Left hindlimb (tissue), 1 donor: ENCODE results near the gene EGFR.
A peak's percentile ranks its signal among the peaks of the same experiment; 100 is the strongest.

Source experiments
- DNase-seq: peaks from one replicate; pipeline ENCODE4 v3.0.0-alpha.2; 2018

The EGFR gene

DNA sequence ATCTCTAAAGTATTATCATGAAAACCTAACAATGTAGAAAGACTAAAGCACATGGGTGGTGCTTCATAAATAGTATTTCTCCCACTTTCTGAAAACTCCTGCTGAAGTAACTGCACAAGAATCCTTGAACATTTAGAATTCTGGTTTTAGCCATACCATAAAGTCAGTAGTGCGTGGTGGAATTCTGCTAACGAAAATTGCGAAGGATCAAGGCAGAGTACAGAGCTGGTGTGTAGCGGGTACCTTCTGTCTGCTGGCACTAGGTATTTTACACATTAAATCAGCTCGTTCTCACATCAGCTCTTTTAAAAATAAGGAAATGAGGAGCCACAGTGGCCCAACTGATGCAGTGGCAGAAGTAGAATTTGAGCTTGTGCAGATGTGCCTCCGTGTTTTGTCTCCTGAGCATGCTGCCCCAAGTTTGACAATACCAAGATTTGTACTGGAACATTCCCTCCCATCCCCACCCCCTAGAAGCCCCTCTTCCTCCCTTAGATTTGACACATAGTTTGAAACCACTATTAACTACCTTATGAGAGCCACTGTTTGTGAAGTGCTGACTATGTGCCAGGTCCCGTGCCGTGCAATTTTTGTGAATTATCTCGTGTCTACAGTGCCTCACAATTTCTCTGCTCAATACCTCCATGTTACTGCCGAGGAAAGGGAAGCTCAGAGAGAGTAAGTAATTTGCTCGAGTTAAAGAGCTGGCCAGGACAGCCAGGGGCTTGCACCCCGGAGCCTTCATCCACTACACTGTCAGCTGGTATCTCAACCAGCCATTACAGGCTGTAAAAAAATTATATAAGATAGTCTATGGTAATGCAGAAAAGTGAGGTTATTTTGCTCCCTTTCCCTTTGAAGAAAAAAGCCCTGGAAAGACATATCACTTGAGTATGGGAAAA, 66.9 kb downstream of the EGFR start:
- DNase-seq: no peak

DNA sequence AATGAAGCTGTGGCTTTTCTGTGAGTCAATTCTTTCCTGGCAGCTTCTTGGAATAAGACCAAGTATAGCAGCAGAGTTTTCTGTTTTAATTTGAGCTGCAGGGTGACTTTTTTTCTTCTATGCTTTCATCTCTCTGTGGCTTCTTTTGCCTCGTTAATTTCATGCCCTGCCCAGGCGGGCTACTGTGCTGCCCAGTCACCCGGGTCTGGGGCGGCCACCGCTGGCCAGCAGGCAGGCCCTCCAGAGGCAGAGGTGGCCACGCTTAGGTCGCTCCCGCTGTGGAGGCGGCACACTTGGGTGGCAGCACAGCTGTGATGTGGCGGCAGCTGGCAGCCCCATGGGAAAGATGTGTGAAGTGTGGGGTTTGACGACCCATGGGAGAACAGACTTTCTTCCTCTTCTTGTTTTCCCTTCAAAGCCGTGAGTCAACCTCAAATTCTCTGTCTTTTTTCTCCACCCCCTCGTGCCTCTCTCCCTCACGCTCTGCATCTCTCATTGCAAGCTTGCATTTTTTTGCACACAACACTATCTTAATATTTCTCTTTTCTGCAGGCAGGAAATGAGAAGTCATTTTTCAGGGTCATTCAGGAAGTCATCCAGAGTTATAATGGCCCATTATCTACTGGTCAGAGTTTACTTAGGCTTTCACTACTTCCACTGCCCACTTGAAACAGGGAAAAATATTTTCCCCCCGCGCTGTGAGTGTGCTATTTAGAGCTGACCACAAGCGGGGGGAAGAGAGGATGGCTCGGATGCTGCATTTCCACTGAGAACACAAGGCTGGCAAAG, 67.8 kb downstream of the EGFR start:
- peak; percentile 71 for DNase-seq

DNA sequence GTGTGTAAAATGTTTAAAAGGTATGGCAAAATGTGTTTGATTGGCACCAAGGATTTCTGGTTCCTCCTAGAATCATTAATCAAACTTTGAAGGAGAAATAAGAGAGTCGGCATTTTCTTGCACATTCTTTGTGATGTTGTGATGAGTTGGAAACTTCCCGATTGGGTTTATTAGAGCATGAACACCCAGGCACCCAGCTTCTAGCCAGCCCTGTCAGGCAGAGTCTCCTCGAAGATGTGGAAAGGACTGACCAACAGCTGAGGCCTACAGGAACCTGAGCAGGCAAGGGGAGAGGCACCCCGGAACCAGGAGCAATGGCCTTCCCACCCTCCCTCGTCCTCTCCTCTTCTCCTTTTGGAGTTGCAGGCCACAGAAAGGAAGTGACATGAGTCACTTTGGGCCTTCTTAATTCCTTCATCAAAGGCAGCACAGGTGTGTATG, 68.7 kb downstream of the EGFR start:
- DNase-seq: no peak

DNA sequence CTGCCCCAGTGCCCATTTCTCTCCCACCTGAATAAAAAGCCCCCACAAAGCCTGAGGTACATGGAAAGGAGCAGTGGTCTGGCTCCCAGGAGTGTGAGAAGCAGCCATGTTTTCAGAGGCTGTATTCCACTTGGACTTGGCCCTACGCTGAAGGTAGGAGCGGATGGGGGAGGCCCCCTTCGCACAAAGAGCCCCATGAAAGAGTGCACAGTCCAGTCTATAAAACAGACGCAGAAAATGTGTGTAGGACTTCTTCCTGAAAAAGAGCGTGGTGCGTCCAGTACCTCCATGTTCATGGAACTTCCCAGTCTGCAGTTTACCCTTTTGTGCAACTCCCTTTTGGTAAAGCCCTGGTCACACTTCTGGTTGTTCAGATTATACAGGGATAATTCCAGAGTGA, 69.3 kb downstream of the EGFR start:
- no peak for DNase-seq

DNA sequence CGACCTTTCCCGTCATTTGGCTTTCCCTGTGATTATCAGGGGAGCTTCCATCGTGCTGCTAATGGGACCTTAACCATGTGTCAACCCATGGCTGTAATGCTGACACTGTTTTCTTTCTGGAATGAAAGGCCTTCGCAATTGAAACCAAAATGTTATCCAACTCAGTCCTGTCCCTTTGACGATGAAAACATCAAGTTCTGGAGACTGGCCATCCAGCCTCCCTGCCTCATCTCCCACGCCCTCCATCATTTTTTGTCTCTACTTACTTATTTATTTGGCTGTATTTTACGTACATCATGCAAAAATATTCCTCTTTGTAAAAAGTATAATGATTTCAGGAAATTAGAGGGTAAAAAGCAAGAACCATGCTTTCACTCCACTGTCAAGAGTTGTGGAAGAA, 69.8 kb downstream of the EGFR start:
- DNase-seq: no peak

DNA sequence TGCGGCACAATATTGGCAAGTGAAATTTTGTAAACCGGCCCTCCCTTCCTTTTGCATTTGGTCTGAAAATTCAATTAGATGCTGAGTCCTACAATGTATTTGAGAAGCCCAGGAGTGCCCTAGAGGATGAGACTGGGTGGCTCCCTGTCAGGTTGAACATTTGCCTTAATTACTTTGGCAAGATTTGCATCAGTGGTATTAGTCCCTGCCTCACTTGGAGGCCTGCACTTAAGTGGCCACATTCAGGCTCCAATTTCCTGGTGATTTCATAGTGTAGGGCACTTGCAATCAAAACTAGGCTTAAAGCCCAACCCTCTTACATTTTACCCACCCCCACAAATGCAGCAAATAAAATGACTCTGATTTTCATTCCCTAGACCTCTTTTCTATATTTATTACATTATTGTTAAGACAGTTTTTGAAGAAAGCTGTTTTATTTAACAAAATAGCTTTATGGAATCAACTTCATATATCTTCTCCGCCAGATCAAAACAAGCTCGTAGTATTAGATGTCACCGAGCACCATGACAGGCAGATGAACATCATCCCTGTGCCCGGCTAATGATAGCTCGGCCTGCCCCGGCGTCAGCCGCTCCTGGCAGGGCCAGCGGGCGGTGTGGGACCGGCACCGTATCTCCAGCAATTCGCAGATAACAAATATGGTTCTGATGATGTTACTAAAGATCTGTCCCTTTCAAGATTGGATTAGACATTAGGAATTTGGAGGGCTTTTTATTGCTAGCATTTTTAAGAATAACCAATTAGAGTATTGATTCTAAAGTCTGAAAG, 73.6 kb downstream of the EGFR start:
- DNase-seq: no peak

DNA sequence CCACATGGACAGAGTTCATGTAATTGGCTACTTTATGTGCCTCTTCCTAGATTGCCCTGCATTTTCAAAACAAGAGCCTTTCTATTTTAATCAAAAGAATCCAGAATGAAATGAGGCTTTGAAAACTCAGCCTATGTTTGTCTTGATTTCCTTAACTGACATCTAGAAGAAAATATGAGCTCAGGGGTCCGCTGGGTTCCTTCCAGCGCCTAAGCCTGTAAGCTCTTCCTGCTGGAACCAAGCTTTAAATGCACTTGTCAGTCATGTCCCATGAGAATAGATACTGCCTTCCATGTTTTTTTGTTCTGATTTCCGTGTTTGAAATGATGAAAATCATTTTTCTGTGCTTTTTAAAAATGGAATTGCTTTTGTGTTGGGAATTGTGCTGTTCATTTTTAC, 74.2 kb downstream of the EGFR start:
- no peak for DNase-seq

DNA sequence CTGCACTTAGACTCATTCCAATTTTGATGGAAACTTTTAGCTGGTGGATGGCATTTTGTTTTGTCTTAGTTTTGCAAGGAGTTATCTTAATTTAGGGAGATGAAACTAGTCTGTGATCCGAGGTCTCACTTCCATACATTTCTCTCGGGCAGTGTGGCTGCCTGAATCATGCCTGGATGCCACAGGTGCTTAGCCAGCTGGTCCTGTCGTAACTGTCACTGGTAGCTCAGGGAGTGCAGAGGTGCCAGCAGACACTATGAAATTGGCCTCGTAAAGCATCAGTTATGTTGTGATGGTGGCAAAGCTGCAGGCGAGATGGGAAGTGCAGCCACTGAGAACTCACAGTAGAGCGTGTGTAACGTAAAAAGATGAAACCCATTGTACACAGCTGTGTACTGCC, 74.9 kb downstream of the EGFR start:
- DNase-seq: no peak

DNA sequence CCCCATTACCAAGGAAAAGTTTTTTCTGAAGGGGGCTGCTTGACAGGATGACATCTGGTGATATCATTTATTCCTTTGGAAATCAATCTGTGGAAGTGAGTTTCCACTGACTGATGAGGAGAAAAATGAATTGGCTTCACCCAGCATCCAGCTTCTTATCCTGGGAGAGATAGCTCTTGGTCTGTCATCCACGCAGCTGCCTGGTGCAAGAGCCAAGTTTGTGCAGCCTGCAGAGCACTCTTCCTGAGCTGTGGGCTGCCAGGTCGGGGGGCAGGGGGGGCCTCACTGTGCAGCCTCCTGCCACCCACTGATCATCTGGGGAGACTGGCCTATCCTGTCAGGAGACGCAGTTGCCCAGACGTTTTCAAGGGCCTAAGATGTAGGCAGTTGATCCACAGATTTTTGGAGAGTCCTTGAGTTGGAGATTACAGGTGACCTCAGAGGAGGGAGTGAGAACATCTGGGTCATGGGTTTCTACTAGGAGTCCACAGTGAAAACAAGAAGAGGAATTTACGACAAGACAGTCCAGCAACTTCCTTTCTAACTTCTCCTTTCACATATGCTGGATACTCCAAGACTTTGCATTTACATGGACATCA, 75.4 kb downstream of the EGFR start:
- no peak for DNase-seq

DNA sequence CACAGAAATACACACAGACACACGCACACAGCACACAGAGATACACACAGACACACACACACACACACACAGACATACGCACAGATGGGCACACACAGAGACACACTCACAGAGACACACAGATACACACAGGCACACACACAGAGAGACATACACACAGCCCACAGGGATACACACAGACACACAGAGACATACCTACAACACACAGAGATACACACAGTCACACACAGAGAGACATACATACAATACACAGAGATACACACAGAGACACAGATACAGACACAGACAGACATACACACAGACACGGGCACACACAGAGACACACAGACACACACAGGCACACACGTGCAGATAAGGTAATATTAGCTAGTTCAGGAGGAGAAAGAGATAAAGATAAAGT, 76.9 kb downstream of the EGFR start:
- no peak for DNase-seq

DNA sequence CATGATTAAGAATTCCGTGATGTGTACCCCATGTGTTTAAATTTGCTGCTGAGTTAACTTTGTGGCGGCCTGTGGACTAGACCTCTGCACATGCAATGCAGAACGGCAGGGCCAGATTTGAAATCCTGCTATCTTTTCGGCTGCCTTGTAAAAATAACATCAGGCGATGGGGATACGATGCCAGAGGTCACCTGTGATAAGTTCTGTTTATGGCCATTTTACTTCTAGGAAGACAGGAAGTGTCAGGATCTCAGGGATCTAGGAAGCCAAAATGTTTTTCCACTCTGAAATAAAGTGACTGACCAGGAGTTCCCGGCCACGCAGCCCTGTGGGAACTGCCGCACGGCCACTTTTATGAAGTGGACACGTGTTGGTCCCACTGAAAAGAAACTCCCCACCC, 77.5 kb downstream of the EGFR start:
- DNase-seq: no peak

DNA sequence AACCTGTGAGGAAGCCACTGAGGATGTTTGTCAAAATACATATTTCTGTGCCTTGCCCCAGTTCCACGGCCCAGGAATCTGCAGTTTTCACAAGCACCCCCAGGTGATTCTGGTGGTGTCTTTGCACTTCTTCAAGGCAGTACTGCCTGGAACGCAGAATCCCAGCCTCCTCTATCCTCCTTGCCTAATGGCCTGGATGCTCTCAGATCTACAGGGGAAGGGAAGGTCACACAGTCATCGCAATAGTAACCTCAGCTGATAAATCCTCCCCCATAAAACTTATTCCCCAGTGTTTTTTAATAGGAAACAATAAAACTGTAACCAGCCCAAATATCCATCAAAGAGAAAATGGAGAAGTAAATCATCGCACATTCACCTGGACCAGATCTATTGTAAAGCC, 78.3 kb downstream of the EGFR start:
- no peak for DNase-seq

DNA sequence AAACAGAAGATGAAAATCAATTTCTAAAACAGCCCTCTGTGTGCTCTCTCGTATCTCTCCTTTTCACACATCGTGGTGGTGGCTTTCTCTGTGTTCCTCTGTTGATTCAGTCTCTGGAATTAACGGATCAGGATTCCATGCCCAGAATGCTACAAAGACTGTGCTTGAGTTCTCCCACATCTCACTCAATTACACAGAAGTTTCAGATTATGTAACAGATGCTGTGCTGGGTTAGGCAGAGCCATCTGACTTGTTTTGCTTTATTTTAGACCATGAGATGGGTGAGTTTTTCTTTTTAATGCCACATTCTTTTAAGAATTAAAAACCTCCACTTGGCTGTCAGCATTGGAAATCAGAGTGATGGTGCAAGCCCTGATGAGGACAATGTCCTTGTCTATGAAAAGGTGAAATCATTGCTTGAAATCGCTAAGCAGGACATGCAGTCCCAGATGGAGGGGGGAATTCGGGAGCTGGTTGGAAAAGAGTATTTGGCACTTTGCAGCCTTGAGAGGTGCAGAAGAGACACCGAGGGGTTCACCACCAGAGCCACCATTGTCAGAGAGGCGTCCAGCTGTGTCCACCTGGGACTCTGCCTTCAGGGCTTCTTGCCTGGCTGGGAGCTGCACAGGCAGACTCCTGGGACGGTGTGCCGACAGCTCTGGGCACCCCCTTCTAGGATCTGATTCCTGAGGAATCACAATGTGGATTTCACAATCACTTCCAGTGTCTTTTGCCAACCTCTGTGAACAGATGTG, 80.4 kb downstream of the EGFR start:
- DNase-seq: no peak

DNA sequence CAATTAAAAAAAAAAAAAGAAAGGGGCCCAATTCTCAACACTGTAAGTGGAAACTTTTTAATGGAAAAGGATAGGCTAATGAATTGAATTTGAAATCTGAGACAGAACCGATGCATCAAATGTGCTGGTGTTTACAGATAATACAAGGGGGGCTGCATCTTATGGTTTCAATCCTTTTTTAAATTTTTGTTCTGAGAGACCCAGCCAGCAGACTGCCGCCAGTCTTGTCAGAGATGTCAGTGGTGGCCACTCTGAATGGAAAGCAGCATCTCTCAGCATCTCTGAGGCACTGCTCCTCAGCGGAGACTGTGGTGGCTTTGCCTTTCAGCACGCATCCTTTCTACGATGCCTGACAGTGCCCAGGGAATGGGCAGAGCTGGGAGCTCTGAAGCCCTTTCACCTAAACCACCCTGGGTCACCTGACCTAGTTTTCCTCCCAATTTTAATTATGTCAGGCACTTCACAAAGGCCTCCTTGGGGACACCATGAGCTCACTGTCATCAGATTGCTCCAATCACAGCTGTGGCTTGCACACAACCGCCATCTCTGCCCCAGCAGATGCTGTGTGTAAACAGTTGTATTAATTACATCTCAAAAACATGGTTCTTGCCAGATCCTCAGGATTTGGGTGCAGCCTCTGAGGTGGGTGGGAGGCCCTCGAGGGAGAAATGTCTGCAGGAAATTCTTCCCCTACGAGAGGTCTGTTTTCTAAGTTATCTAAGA, 81.2 kb downstream of the EGFR start:
- no peak for DNase-seq

DNA sequence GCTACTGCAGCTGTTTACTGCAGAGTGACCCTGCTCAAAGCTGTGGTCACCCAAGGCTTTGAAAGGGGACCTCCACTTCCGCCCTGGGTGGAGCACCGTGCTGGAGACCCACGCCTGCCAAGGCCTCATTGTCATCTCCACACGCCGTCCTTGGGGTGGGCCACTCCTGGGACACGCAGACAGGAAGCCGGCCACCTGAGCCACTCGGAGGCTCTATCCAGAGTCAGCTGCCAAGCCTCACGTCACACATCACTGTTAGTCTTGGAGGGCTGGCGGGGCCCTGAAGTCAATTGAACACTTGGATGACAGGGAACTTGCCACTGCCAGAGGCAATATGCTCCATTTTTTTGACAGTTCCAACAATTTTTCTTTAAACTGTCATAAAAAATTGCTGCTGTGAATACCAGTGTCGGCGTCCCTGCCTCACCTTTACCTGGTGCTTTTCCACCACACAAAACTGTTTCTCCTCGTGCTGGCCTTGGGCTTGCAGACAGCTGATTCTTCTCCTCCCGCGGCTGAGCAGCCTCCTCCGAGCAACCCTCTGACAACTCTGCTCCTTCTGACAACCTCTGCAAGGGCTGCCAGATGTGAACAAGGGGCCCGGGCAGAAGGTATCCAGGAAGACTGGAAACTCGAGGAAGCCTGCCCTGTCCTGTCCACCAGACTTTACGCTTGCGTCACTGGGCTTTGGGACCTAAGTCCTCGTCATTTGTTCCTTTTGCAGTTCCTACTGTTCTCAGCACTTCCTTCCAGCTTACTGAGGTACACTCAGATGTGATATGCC, 81.9 kb downstream of the EGFR start:
- peak; percentile 80 for DNase-seq

DNA sequence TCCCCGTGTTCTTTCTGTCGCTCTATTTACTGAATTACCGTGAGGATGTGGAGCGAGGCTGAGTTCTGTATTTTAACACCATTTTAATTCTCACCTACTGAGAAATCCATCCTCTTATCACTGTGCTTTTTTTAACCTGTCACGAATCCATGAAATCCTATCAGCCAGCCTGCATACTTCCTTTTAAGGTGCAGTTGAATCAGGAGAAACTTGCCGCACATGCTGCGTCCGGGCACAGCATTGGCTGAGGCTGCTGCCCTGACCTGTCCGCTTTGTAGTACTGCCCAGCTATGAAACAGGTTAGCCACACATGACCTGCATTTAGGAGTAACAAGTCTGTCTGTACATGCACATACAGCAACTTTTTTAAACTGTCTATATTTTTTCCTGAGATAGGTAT, 82.5 kb downstream of the EGFR start:
- DNase-seq: no peak

DNA sequence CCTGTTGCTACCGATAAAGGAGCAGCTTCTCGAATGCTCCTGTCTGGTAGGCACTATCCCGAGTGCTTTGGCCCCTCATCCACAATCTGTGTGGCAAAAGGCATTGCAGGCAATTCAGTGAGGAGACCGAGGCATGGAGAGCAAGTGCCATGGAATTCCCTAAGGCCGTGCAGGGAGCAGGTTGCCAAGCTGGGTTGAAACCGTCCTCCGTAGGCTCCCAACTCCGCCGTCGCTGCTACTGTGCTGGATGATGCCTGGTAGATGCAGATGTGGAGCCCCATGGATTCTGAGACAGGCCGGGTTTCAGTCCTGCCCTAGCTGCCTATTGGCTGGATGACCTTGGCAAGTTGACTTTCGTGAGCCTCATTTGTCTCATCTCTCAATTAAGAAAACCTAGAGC, 85.3 kb downstream of the EGFR start:
- no peak for DNase-seq

DNA sequence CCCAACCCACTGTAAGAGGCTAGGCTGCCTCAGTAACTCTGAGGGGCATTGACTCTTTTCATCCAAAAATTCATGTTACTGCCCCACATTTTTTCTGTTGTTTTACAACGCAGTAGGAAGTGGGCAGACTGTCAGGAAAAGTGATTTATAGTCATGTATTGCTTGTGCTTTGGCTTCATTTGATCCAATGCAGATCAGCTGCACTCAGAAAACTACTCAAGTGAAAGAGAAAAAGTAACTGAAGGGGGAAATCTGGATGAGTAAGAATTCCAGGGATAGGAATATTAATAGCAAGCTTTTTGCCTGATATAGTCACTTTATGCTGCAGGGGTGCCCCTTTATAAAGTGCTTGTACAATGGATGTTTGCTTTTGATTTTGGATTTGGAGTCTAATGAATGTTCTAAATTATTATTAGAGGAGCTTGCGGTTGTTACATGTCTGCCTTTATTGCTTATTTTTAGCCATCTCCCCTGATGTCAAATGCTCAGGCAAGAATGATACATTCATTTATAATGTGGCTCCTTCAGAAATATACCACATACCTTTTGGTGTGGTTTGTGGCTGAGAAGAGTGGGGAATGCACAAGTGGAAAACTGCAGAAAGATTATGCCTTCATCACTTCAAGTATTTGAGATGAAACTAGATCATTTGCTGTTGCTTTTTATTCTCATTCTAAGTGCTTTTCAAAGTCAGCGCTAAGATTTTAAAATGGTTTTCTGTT, 86.1 kb downstream of the EGFR start:
- DNase-seq: no peak

DNA sequence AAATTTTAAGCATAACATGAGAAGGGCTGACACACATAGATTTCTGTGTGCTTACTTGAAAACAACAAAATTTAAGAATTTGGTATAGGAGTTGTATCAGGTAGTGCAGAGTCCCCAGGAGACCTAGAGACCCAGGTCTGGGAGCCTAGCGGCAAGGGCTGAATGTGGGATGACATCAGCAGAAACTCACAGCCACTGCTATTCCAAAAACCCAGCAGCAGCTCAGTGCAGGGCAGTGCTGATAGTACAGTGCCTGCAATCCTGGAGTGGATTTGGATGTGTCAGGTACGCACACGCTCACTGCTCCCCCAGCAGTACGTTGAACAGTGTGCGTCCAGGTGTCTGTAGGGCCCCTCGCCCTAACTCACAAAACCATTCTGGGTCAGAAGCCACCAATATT, 87.1 kb downstream of the EGFR start:
- no peak for DNase-seq

DNA sequence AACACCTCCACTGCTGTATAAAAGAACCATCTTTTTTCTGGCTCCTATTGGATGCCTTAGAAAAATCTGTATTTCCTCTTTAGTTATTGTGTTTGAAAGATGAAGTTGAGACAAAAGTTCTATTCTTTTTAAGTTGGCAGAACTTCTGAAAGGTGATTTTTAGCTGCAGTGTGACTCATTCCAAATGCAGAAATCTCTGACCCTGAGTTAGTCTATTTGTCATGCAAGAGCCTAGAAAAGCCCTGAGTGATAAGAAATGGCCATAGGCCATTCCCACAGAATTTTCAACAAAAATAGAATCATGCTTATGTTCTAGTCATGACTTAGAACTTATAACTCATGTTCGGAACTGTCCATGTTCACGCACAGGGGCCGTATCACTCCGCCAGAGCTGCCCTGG, 89.1 kb downstream of the EGFR start:
- DNase-seq: no peak
